Psoas muscle (tissue), 8 donors: Measurements from ENCODE around the gene IGSF22. TPM values are rescaled to one million over a fixed set of nuclear protein-coding genes. Genes with fewer than 3 reads are reported as not detected.

Source experiments
- ATAC-seq, 4 donors: fragments of 200-7000 bp; cut with Tn5 transposase; one replicate each; pipeline ENCODE4 v1.9.1; 2020; ENCODE audit warnings: moderate library complexity in 3 of 4, mild to moderate bottlenecking in 2 of 4
- DNase-seq, 2 donors: peaks; one replicate each; pipeline ENCODE4 v3.0.0-alpha.2; 2020
- H3K27ac ChIP-seq: fragments of 200-600 bp; one replicate; pipeline ENCODE4 v1.8.0; 2022
- H3K27me3 ChIP-seq, 3 donors: fragments of 200-600 bp in 1 of 3; one replicate each; pipeline versions ENCODE4 v1.6.1 to v1.8.0; 2013 to 2022; ENCODE audit warnings: low read length in 2 of 3, mild to moderate bottlenecking in 2 of 3, moderate library complexity in 1 of 3; ENCODE audit not compliant: insufficient read depth in 3 of 3
- H3K36me3 ChIP-seq, 2 donors: fragments of 200-600 bp in 1 of 2; one replicate each; pipeline versions ENCODE4 v1.6.1 to v1.8.0; 2013 to 2022; ENCODE audit warnings: low read depth in 1 of 2, mild to moderate bottlenecking in 1 of 2, moderate library complexity in 1 of 2; ENCODE audit not compliant: insufficient read depth in 1 of 2
- H3K4me1 ChIP-seq: fragments of 200-600 bp; one replicate; pipeline ENCODE4 v1.8.0; 2022
- H3K4me3 ChIP-seq: fragments of 200-600 bp; one replicate; pipeline ENCODE4 v1.8.0; 2022; ENCODE audit warnings: mild to moderate bottlenecking
- H3K9me3 ChIP-seq: fragments of 200-600 bp; one replicate; pipeline ENCODE4 v1.8.0; 2022
- WGBS, 3 donors: extraction: QIAGEN DNeasy Blood & Tissue Kit; methylation state at CpG; one replicate each; pipeline versions ENCODE4 v1.1.6 to v1.1.7; 2013; 5-methylcytosine and 5-hydroxymethylcytosine counted together
- intact Hi-C, 2 donors: fragments of 100-400 bp; cut with DNase I; formaldehyde crosslinking; loops; one replicate each; pipeline versions ENCODE4 v1.11.0 to v1.14.2; 2022
- polyA plus RNA-seq, 3 donors: library from polyadenylated mRNA; stranded (reverse); fragments of 200-250 nt; gene quantifications; one replicate each; pipeline ENCODE4 v1.2.3, GENCODE V29; 2013
- total RNA-seq, 4 donors: library from RNA; stranded (reverse); fragmentation: NEBNext Ultra II Directional in 2 of 4; extraction: Animal tissue kit (Norgen Biotek cat#: 25700) in 2 of 4; gene quantifications; one replicate each; pipeline versions ENCODE4 v1.2.1 to v1.2.4, GENCODE V29; 2021 to 2023
- TF ChIP-seq, protein P1 (sequence below): fragments of 200-600 bp; IDR thresholded peaks from one replicate; pipeline ENCODE4 v1.8.0; 2022; ENCODE audit warnings: antibody characterized with exemption
- donor health status: healthy with polysubstance abuse.
- donor health status: DM: no; HTN: no; CAD: no; lungs with moderate emphysema.
- donor health status: Bipolar disorder and iron deficiency.
- donor health status: healthy.
- donor health status: DM: yes; HTN: yes; CAD: no.
- donor health status: DM: no; HTN: no; CAD: no.
- donor health status: DM: no; HTN: no; CAD: no.
- donor health status: DM: yes; HTN: yes; CAD: no.

IGSF22 gene
- total and polyA plus RNA-seq, 7 donors: 0.03 to 0.87 (median 0.49) TPM

DNA sequence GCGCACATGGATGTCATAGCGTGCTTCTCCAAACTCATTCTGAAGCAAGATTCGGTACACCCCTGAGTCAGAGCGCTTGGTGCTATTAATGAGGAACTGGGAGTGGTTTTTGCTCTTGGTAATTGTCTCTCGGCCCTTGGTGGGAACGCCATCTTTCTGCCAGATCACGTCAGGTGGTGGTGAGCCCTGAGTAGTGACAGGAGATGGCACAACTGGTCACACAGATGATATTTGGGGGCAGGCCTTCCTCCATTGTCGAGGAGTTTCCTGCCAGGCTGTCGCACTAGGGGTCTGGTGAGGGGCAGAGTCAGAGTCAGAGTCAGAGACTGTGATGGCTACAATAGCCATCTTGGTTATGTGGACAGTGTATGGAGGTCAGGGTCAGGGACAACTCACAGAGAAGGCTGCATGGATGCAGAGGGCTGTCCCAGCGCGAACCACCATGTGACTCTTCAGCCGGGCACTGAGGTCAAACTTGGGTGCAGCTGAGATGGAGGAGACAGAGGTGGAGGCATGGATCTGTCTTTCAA, 18.1 kb downstream of the IGSF22 start:
- intact Hi-C loops: no loop called here
- Histone ChIP-seq H3K4me3 (no peak overlapping the region), H3K27ac (no peak overlapping the region), H3K9me3 (no peaks in the 10 kb centered on the region), H3K27me3 (peaks cover 0 to 6% (median 0%) of the 10 kb centered on the region in 3 donors), H3K4me1 (peaks cover 8% of the 10 kb centered on the region), H3K36me3 (peaks cover 0 to 2% of the 10 kb centered on the region in 2 donors)
- TF ChIP-seq, protein P1, sequence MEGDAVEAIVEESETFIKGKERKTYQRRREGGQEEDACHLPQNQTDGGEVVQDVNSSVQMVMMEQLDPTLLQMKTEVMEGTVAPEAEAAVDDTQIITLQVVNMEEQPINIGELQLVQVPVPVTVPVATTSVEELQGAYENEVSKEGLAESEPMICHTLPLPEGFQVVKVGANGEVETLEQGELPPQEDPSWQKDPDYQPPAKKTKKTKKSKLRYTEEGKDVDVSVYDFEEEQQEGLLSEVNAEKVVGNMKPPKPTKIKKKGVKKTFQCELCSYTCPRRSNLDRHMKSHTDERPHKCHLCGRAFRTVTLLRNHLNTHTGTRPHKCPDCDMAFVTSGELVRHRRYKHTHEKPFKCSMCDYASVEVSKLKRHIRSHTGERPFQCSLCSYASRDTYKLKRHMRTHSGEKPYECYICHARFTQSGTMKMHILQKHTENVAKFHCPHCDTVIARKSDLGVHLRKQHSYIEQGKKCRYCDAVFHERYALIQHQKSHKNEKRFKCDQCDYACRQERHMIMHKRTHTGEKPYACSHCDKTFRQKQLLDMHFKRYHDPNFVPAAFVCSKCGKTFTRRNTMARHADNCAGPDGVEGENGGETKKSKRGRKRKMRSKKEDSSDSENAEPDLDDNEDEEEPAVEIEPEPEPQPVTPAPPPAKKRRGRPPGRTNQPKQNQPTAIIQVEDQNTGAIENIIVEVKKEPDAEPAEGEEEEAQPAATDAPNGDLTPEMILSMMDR: no peak
- ATAC-seq: no peak
- WGBS, 3 donors: 86 to 90% (median 87%) methylated on average over 12 of the region's 12 CpGs
- no peak for DNase-seq

DNA sequence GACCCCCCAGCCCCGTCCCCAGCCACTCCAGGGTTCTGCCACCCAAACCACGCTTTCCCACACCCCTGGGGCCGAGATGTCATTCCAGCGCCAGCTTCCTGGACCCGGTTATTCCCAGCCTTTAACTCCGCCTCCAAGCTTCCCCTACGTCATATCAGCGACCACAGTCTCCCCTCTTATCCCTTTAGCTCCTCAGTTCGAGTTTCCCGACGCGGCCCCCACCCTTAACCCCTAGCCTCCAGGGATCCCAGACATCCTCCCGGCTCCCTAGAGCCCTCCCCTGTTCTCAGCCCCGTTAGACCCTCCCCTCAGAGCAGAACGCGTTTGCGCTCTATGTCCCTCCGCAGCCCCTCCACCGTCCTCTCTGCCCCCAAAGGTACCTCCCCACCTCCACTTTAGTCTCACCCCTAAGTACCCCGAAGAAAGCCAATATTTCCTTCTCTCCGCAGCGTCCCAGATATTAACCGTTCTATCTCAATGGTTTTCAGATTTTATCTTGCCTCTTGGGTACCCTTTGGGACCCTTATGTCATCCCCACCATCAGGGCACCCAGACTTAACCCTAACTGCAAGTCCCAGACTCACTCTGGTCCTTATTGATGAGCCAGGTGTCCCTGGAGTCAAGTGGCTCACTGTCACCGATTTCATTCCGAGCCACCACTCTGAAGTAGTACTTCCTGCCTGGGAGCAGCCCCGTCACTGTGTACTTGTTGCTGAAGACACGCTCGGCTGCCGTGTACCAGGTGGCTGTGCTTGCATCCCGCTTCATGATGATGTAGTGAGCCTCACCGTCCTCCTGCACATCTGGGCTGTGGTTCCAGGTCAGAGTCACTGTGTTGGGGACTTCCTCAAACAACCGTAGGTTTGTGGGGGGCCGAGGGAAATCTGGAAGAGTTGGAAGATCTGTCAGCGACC, 19.4 kb downstream of the IGSF22 start:
- H3K36me3 ChIP-seq: peaks cover 0 to 15% of the 10 kb centered on the region in 2 donors
- H3K27ac ChIP-seq: no peak overlapping the region
- peaks cover 0 to 6% (median 0%) of the 10 kb centered on the region in 3 donors for H3K27me3 ChIP-seq
- peaks cover 8% of the 10 kb centered on the region for H3K4me1 ChIP-seq
- TF ChIP-seq, protein P1: no peak
- DNase-seq (peak; percentile 52 to 77), ATAC-seq (peak; percentile 46 to 79 (median 56))
- H3K9me3 ChIP-seq: no peaks in the 10 kb centered on the region
- 16 to 24% (median 22%) methylated on average over 28 to 34 of the region's 34 CpGs for WGBS, 3 donors
- peak overlapping the region; percentile 58 for H3K4me3 ChIP-seq
- intact Hi-C loops: no loop called here

DNA sequence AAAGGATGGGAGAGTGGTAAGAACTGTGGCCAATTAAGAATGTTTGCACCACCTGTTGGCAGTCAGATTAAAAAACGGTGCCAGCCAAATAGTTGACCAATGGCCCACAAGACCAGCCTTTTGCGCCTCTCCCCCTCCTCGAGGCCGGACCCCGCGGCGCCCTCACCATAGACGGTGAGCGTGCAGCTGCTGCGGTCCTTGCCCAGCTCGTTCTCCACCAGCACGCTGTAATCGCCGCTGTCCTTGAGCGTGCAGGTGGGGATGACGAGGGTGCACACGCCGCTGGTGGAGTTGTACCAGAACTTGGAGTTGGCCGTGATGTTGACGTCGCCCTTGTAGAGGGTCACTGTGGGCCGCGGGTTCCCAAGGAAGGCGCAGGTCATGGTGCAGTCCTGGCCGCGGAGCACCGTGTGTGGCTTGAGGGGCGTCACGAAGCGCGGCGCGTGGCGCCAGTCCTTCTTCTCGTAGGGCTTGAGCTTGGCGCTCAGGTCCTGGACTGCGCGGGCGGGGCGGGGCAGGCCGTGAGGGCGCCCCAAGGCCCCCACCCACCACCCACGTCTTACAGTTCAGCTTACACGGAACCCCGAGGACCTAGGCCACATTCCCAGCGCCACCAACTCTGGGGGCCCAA, 20.2 kb downstream of the IGSF22 start:
- H3K27ac ChIP-seq: no peak overlapping the region
- peak; percentile 45 to 75 (median 61) for ATAC-seq
- H3K36me3 ChIP-seq: peaks cover 0 to 21% of the 10 kb centered on the region in 2 donors
- intact Hi-C loops: no loop called here
- peaks cover 8% of the 10 kb centered on the region for H3K4me1 ChIP-seq
- peaks cover 0 to 6% (median 0%) of the 10 kb centered on the region in 3 donors for H3K27me3 ChIP-seq
- no peaks in the 10 kb centered on the region for H3K9me3 ChIP-seq
- DNase-seq: peak; percentile 39 to 65
- 2 to 4% (median 2%) methylated on average over 36 to 46 of the region's 46 CpGs for WGBS, 3 donors
- TF ChIP-seq, protein P1: no peak
- H3K4me3 ChIP-seq: peak overlapping the region; percentile 58

DNA sequence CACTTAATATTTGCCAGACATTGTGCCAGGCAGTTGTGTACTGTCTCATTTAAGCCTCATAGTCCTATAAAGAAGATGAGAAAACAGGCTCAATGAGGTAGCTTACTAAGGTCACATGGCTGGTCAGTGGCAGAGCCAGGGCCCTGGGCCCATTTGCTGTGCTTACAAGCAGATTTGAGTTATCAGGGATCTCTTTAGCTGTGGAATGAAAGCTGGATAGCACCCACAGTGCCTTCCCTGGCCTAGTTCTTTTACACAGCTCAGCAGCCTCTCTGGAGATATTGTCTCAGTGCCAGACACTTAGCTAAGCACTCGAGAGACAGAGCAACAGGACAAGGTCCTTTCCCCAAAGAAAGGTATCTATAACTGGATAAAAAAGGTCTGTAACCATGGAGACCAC, 21.3 kb downstream of the IGSF22 start:
- Histone ChIP-seq H3K27ac (no peak overlapping the region), H3K4me3 (no peak overlapping the region), H3K4me1 (peaks cover 10% of the 10 kb centered on the region), H3K9me3 (no peaks in the 10 kb centered on the region), H3K27me3 (peaks cover 0 to 6% (median 0%) of the 10 kb centered on the region in 3 donors), H3K36me3 (peaks cover 0 to 21% of the 10 kb centered on the region in 2 donors)
- 26 to 61% (median 57%) methylated on average over 1 of the region's 1 CpG for WGBS, 3 donors
- intact Hi-C loops: no loop called here
- no peak for ATAC-seq
- TF ChIP-seq, protein P1: no peak
- no peak for DNase-seq
